CD14-positive monocyte (primary cell): ENCODE results near the gene SMIM15. TPM values are rescaled to one million over a fixed set of nuclear protein-coding genes. Genes with fewer than 3 reads are reported as not detected.

Experiments
- DNase-seq, 3 donors: peaks; one replicate each; pipeline ENCODE4 v3.0.0-alpha.2; 2011 to 2022
- H2AFZ ChIP-seq: 2 replicates; pipeline ENCODE4 v1.6.0; 2012; ENCODE audit warnings: mild to moderate bottlenecking, low read depth, low read length, inconsistent platforms; ENCODE audit not compliant: insufficient read depth, poor library complexity, severe bottlenecking
- H3K27ac ChIP-seq, 2 donors: 1 replicate in 1 of 2; 2 replicates in 1 of 2; pipeline ENCODE4 v1.5.1; 2012 to 2013; ENCODE audit warnings: low read length in 2 of 2, control low read depth in 1 of 2, inconsistent platforms in 1 of 2, low read depth in 1 of 2, mild to moderate bottlenecking in 1 of 2
- H3K27me3 ChIP-seq, 2 donors: one replicate each; pipeline versions ENCODE4 v1.6.0 to v1.6.1; 2011 to 2013; ENCODE audit warnings: low read length in 2 of 2; ENCODE audit not compliant: control insufficient read depth in 2 of 2, insufficient read depth in 2 of 2
- H3K36me3 ChIP-seq, 2 donors: replicated peaks in 1 of 2; 1 replicate in 1 of 2; 2 replicates in 1 of 2; pipeline versions ENCODE4 v1.5.1 to v1.6.1; 2012 to 2013; ENCODE audit warnings: low read length in 2 of 2, control low read depth in 1 of 2, inconsistent platforms in 1 of 2, mild to moderate bottlenecking in 1 of 2; ENCODE audit not compliant: insufficient read depth in 2 of 2, control insufficient read depth in 1 of 2
- H3K4me1 ChIP-seq, 2 donors: 1 replicate in 1 of 2; 2 replicates in 1 of 2; pipeline versions ENCODE4 v1.5.1 to v1.6.1; 2012 to 2013; ENCODE audit warnings: low read length in 2 of 2, control low read depth in 1 of 2, inconsistent platforms in 1 of 2, mild to moderate bottlenecking in 1 of 2, moderate library complexity in 1 of 2; ENCODE audit not compliant: insufficient read depth in 2 of 2, control insufficient read depth in 1 of 2
- H3K4me2 ChIP-seq: replicated peaks from 2 replicates; pipeline ENCODE3; 2012; ENCODE audit warnings: low read length, moderate library complexity, mild to moderate bottlenecking; ENCODE audit not compliant: poor library complexity, severe bottlenecking; ENCODE audit errors: extremely low read depth
- H3K4me3 ChIP-seq, 3 experiments: fragments of 200-600 bp in 1 of 3; sonication (generic) in 1 of 3; replicated peaks in 1 of 3; 1 replicate in 2 of 3; 2 replicates in 1 of 3; pipeline ENCODE4 v1.5.1; 2011 to 2013; ENCODE audit warnings: low read length in 3 of 3, mild to moderate bottlenecking in 3 of 3, control low read depth in 2 of 3, low read depth in 2 of 3, inconsistent platforms in 1 of 3, moderate library complexity in 1 of 3
- H3K79me2 ChIP-seq: 2 replicates; pipeline ENCODE4 v1.6.0; 2012; ENCODE audit warnings: mild to moderate bottlenecking, control low read depth, inconsistent platforms, low read length, moderate library complexity; ENCODE audit not compliant: insufficient read depth
- H3K9ac ChIP-seq: 2 replicates; pipeline ENCODE4 v1.6.0; 2017; ENCODE audit warnings: low read length, mild to moderate bottlenecking; ENCODE audit not compliant: insufficient read depth, poor library complexity, severe bottlenecking
- H3K9me3 ChIP-seq, 2 donors: replicated peaks in 1 of 2; 1 replicate in 1 of 2; 2 replicates in 1 of 2; pipeline versions ENCODE4 v1.5.1 to v1.6.1; 2012 to 2013; ENCODE audit warnings: low read length in 2 of 2, control low read depth in 1 of 2; ENCODE audit not compliant: control insufficient read depth in 1 of 2, insufficient read depth in 1 of 2
- H4K20me1 ChIP-seq: 2 replicates; pipeline ENCODE4 v1.6.0; 2012; ENCODE audit warnings: mild to moderate bottlenecking, low read length, control low read depth, moderate library complexity; ENCODE audit not compliant: insufficient read depth
- H3K27ac Mint-ChIP-seq, 7 donors: one replicate each; pipeline ENCODE4 v1.8.0; 2020; ENCODE audit warnings: mild to moderate bottlenecking in 7 of 7, mixed read lengths in 7 of 7, moderate library complexity in 6 of 7, inconsistent platforms in 2 of 7
- H3K27me3 Mint-ChIP-seq, 3 donors: one replicate each; pipeline ENCODE4 v1.8.0; 2021 to 2022; ENCODE audit warnings: low read depth in 3 of 3, mild to moderate bottlenecking in 3 of 3, mixed read lengths in 3 of 3, moderate library complexity in 3 of 3, inconsistent platforms in 1 of 3
- H3K36me3 Mint-ChIP-seq, 2 donors: one replicate each; pipeline ENCODE4 v1.8.0; 2020; ENCODE audit warnings: mixed read lengths in 2 of 2, inconsistent platforms in 1 of 2, mild to moderate bottlenecking in 1 of 2
- H3K4me1 Mint-ChIP-seq: one replicate; pipeline ENCODE4 v1.8.0; 2020; ENCODE audit warnings: mild to moderate bottlenecking, mixed read lengths
- H3K4me3 Mint-ChIP-seq, 2 donors: one replicate each; pipeline ENCODE4 v1.8.0; 2020; ENCODE audit warnings: mild to moderate bottlenecking in 2 of 2, mixed read lengths in 2 of 2, moderate library complexity in 1 of 2
- H3K9me3 Mint-ChIP-seq, 7 donors: one replicate each; pipeline ENCODE4 v1.8.0; 2020 to 2022; ENCODE audit warnings: mixed read lengths in 7 of 7, mild to moderate bottlenecking in 6 of 7, moderate library complexity in 6 of 7, inconsistent platforms in 2 of 7
- CTCF ChIP-seq: fragments of 200-600 bp; IDR thresholded peaks from one replicate; pipeline ENCODE4 v1.8.0; 2022; ENCODE audit warnings: antibody characterized with exemption, mild to moderate bottlenecking
- WGBS: methylation state at CpG from one replicate; pipeline ENCODE4 v1.1.5; 2013; ENCODE audit warnings: missing lambda C conversion rate; ENCODE audit not compliant: insufficient coverage; 5-methylcytosine and 5-hydroxymethylcytosine counted together
- intact Hi-C, 2 donors: fragments of 100-400 bp; cut with micrococcal nuclease; formaldehyde crosslinking; loops; one replicate each; pipeline versions ENCODE4 v1.15.0 to v1.15.1; 2023
- polyA plus RNA-seq, 3 donors: library from polyadenylated mRNA; depleted of rRNA in 1 of 3; unstranded in 2 of 3; stranded (reverse) in 1 of 3; fragments of 300-500 nt in 2 of 3; fragments of >200 nt in 1 of 3; fragmentation: Illumina TruSeq in 2 of 3; gene quantifications; 1 replicate in 2 of 3; 2 replicates in 1 of 3; pipeline ENCODE4 v1.2.3, GENCODE V29; 2012 to 2021

Gene SMIM15
- polyA plus RNA-seq, 3 donors, result 7.0 to 43.4 (median 32.0) TPM

GRCh38 chr5:61139094-61139873, 23.0 kb downstream of the SMIM15 start:
- DNase-seq, result no peak
- Histone ChIP-seq H3K4me1 (no peaks in the 10 kb centered on the region), H3K4me3 (no peak overlapping the region), H3K4me2 (no peak overlapping the region), H3K36me3 (no peaks in the 10 kb centered on the region), H2AFZ (no peak overlapping the region), H3K27ac (no peak overlapping the region), H3K9ac (no peak overlapping the region), H3K9me3 (no peaks in the 10 kb centered on the region), H3K79me2 (no peaks in the 10 kb centered on the region), H3K27me3 (no peaks in the 10 kb centered on the region), H4K20me1 (no peaks in the 10 kb centered on the region)
- Mint-ChIP-seq H3K36me3 (no peaks in the 10 kb centered on the region), H3K27ac (no peak overlapping the region), H3K4me3 (no peak overlapping the region), H3K4me1 (peaks cover 6% of the 10 kb centered on the region), H3K9me3 (no peaks in the 10 kb centered on the region), H3K27me3 (no peaks in the 10 kb centered on the region)
- no peak for TF ChIP-seq CTCF
- intact Hi-C loops, result no loop called here
- 100% methylated on average over 3 of the region's 5 CpGs for WGBS

DNA sequence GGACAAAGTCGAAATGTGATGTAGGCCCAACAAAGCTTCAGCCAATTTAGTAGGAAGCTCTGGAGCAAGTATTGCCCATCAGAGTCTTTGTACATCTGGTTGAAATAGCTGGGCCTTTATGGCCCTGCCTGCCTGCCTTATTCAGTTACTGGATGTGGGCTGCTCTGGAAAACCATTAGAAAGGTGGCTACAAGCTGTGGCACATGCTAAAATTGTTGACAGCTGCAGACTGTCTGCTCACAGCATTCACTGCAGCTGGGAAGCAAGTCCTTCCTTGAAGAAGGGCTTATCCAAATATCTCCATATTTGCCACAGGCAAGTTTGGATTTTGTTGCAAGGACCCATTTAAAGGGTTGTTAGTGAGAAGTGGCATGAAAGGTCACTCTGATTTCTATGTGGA, 24.4 kb downstream of the SMIM15 start:
- H3K4me3 ChIP-seq, result no peak overlapping the region
- no peaks in the 10 kb centered on the region for H3K27me3 ChIP-seq
- no peaks in the 10 kb centered on the region for H3K36me3 ChIP-seq
- WGBS, result 91% methylated on average over 1 of the region's 1 CpG
- intact Hi-C loops, result no loop called here
- H4K20me1 ChIP-seq, result no peaks in the 10 kb centered on the region
- no peak overlapping the region for H3K27ac ChIP-seq
- no peaks in the 10 kb centered on the region for H3K27me3 Mint-ChIP-seq
- no peak overlapping the region for H3K27ac Mint-ChIP-seq
- no peaks in the 10 kb centered on the region for H3K79me2 ChIP-seq
- H2AFZ ChIP-seq, result no peak overlapping the region
- H3K36me3 Mint-ChIP-seq, result peaks cover 0 to 3% of the 10 kb centered on the region in 2 donors
- H3K4me1 ChIP-seq, result no peaks in the 10 kb centered on the region
- H3K9ac ChIP-seq, result no peak overlapping the region
- H3K4me1 Mint-ChIP-seq, result peaks cover 6% of the 10 kb centered on the region
- no peak for TF ChIP-seq CTCF
- no peak overlapping the region for H3K4me2 ChIP-seq
- no peaks in the 10 kb centered on the region for H3K9me3 ChIP-seq
- no peak overlapping the region for H3K4me3 Mint-ChIP-seq
- DNase-seq, result no peak
- peaks cover 0 to 2% (median 0%) of the 10 kb centered on the region in 7 donors for H3K9me3 Mint-ChIP-seq
